ENCODE results near the gene ATP5F1B. TPM values are rescaled to one million over a fixed set of nuclear protein-coding genes. Genes with fewer than 3 reads are reported as not detected.

ATP5F1B gene
- total and polyA plus RNA-seq, 9 of the 15 experiments (the other 6 are each of a cell fraction or from before 2014, with no cell fraction given), result 908 to 3,125 (median 1,482) TPM

DNA sequence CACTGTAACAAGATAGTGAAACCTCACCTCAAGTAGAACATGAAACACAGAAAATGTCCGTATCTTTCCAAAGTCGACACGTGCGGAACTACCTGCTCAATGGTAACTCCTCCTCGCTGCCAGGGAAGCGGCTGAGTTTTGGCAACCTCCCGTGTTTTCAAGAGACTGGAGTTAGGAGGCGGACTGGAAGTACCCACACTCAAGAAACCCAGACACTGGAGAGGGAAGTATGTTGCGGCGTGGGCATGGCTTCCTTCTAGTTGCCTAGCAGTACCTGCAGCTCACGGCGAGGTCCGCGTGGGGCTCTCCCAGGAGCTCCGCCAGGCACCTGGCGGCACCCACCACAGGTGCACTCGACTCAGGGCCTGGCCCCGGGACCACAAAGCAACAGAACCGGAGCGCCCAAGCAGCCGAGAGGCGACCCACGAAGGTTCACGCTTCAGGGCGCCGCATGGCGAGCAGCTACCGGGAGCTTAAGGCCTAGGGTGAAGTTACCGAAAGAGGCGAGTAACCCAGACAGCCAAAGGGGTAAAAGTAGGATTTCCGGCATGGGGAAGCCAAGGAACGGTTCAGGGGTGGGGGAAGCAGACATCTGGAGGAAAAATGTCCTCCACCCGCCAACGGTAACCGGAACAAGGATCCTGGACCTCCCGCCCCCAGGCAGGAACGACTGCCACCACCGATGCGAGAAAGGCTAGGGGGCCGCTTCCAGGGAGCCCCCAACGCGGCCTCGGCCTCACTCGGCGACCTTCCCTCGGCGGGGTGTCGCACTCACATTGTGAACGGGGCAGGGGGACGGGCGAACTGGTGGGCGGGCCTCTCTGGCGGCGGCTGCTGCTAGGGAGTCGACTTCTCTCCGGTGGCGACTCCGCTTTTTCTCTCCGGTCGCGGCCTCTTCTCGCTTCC, 41.7 kb upstream of the ATP5F1B start (continued):
- TF ChIP-seq, protein P1, sequence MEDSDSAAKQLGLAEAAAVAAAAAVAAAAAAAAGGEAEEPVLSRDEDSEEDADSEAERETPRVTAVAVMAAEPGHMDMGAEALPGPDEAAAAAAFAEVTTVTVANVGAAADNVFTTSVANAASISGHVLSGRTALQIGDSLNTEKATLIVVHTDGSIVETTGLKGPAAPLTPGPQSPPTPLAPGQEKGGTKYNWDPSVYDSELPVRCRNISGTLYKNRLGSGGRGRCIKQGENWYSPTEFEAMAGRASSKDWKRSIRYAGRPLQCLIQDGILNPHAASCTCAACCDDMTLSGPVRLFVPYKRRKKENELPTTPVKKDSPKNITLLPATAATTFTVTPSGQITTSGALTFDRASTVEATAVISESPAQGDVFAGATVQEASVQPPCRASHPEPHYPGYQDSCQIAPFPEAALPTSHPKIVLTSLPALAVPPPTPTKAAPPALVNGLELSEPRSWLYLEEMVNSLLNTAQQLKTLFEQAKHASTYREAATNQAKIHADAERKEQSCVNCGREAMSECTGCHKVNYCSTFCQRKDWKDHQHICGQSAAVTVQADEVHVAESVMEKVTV (CRISPR knock-in tag; IDR thresholded peaks at IDR 0.05), result no peak
- TF ChIP-seq, protein P2, sequence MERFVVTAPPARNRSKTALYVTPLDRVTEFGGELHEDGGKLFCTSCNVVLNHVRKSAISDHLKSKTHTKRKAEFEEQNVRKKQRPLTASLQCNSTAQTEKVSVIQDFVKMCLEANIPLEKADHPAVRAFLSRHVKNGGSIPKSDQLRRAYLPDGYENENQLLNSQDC (CRISPR knock-in tag; IDR thresholded peaks at IDR 0.05), result no peak
- TF ChIP-seq, protein P3, sequence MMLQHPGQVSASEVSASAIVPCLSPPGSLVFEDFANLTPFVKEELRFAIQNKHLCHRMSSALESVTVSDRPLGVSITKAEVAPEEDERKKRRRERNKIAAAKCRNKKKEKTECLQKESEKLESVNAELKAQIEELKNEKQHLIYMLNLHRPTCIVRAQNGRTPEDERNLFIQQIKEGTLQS (IDR thresholded peaks at IDR 0.05), result no peak
- TF ChIP-seq, protein P3 (CRISPR knock-in tag; conservative IDR thresholded peaks at IDR 0.05), result no peak
- TF ChIP-seq PRMT5 (CRISPR knock-in tag; IDR thresholded peaks at IDR 0.05), result no peak
- TF ChIP-seq POLR3G (IDR thresholded peaks at IDR 0.05; ENCODE audit: extremely low read depth, insufficient read length, insufficient replicate concordance), result no peak
- peak; percentile 65 for TF ChIP-seq RBM22 (IDR thresholded peaks at IDR 0.05; ENCODE audit: low read depth, low read length, poor library complexity, severe bottlenecking)
- TF ChIP-seq ZNF830 (CRISPR knock-in tag; IDR thresholded peaks at IDR 0.05), result no peak
- TF ChIP-seq HDAC3 (IDR thresholded peaks at IDR 0.05; ENCODE audit: borderline replicate concordance, partially characterized antibody), result no peak
- no peak for TF ChIP-seq XRCC3 (IDR thresholded peaks at IDR 0.05)
- TF ChIP-seq ADNP (tag; IDR thresholded peaks at IDR 0.05), result no peak
- TF ChIP-seq, protein P4, sequence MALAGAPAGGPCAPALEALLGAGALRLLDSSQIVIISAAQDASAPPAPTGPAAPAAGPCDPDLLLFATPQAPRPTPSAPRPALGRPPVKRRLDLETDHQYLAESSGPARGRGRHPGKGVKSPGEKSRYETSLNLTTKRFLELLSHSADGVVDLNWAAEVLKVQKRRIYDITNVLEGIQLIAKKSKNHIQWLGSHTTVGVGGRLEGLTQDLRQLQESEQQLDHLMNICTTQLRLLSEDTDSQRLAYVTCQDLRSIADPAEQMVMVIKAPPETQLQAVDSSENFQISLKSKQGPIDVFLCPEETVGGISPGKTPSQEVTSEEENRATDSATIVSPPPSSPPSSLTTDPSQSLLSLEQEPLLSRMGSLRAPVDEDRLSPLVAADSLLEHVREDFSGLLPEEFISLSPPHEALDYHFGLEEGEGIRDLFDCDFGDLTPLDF (CRISPR knock-in tag; IDR thresholded peaks at IDR 0.05), result no peak
- TF ChIP-seq, protein P5, sequence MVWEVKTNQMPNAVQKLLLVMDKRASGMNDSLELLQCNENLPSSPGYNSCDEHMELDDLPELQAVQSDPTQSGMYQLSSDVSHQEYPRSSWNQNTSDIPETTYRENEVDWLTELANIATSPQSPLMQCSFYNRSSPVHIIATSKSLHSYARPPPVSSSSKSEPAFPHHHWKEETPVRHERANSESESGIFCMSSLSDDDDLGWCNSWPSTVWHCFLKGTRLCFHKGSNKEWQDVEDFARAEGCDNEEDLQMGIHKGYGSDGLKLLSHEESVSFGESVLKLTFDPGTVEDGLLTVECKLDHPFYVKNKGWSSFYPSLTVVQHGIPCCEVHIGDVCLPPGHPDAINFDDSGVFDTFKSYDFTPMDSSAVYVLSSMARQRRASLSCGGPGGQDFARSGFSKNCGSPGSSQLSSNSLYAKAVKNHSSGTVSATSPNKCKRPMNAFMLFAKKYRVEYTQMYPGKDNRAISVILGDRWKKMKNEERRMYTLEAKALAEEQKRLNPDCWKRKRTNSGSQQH (CRISPR knock-in tag; IDR thresholded peaks at IDR 0.05), result no peak
- no peak for TF ChIP-seq ZFP30 (CRISPR knock-in tag; IDR thresholded peaks at IDR 0.05; ENCODE audit: borderline replicate concordance)
- TF ChIP-seq, protein P6, sequence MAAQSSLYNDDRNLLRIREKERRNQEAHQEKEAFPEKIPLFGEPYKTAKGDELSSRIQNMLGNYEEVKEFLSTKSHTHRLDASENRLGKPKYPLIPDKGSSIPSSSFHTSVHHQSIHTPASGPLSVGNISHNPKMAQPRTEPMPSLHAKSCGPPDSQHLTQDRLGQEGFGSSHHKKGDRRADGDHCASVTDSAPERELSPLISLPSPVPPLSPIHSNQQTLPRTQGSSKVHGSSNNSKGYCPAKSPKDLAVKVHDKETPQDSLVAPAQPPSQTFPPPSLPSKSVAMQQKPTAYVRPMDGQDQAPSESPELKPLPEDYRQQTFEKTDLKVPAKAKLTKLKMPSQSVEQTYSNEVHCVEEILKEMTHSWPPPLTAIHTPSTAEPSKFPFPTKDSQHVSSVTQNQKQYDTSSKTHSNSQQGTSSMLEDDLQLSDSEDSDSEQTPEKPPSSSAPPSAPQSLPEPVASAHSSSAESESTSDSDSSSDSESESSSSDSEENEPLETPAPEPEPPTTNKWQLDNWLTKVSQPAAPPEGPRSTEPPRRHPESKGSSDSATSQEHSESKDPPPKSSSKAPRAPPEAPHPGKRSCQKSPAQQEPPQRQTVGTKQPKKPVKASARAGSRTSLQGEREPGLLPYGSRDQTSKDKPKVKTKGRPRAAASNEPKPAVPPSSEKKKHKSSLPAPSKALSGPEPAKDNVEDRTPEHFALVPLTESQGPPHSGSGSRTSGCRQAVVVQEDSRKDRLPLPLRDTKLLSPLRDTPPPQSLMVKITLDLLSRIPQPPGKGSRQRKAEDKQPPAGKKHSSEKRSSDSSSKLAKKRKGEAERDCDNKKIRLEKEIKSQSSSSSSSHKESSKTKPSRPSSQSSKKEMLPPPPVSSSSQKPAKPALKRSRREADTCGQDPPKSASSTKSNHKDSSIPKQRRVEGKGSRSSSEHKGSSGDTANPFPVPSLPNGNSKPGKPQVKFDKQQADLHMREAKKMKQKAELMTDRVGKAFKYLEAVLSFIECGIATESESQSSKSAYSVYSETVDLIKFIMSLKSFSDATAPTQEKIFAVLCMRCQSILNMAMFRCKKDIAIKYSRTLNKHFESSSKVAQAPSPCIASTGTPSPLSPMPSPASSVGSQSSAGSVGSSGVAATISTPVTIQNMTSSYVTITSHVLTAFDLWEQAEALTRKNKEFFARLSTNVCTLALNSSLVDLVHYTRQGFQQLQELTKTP (IDR thresholded peaks at IDR 0.05; ENCODE audit: low read depth in 1 of 2, partially characterized antibody in 2 of 2), result peak in 1 of 2 experiments; percentile 31
- no peak for TF ChIP-seq SPI1 (IDR thresholded peaks at IDR 0.05; ENCODE audit: borderline replicate concordance, low read depth, low read length)
